Measurements from ENCODE around the gene IQUB.
"Not testable (repeated sequence)": the region's sequence is repeated elsewhere in the genome, so short reads cannot be mapped to it uniquely, and the experiment has no call there.

IQUB gene

GRCh38 chr7:123527712-123528225 lies 6.6 kb downstream of the IQUB start (continued):
- TF ChIP-seq PRDM1 (tag by site-specific recombination; IDR thresholded peaks at IDR 0.05) (peak; percentile 68), PATZ1 (tag by site-specific recombination; IDR thresholded peaks at IDR 0.05) (peak; percentile 29; the same call in 1 of the 2 replicates)

DNA sequence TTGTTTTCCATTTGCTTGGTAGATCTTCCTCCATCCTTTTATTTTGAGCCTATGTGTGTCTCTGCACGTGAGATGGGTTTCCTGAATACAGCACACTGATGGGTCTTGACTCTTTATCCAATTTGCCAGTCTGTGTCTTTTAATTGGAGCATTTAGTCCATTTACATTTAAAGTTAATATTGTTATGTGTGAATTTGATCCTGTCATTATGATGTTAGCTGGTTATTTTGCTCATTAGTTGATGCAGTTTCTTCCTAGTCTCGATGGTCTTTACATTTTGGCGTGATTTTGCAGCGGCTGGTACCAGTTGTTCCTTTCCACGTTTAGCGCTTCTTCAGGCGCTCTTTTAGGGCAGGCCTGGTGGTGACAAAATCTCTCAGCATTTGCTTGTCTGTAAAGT lies 7.9 kb downstream of the IQUB start:
- H3K9me3 ChIP-seq (ENCODE audit: control insufficient read depth, insufficient read depth, low read depth, low read length); POLR2A ChIA-PET; H3K4me3 ChIP-seq (ENCODE audit: low read depth, low read length); H3K4me1 ChIP-seq (ENCODE audit: control insufficient read depth, insufficient read depth, low read length); H3K27ac ChIP-seq (ENCODE audit: extremely low read depth, low read depth, low read length); H3K36me3 ChIP-seq (ENCODE audit: control insufficient read depth in 2 of 2, insufficient read depth in 1 of 2, low read length in 2 of 2); CTCF ChIA-PET: not testable (repeated sequence)

- TF ChIP-seq ZNF157 (tag by site-specific recombination; IDR thresholded peaks at IDR 0.05) (no peak), HOXC10 (CRISPR knock-in tag; IDR thresholded peaks at IDR 0.05) (no peak), ZNF350 (tag by site-specific recombination; IDR thresholded peaks at IDR 0.05) (no peak), TRIM28 (IDR thresholded peaks at IDR 0.05; ENCODE audit: borderline replicate concordance, low read length) (no peak), ZBTB1 (tag by site-specific recombination; IDR thresholded peaks at IDR 0.05) (no peak), ZNF585B (tag by site-specific recombination; IDR thresholded peaks at IDR 0.05) (no peak), ZSCAN30 (tag by site-specific recombination; IDR thresholded peaks at IDR 0.05) (no peak), ZNF792 (tag by site-specific recombination; IDR thresholded peaks at IDR 0.05) (no peak), ZNF596 (tag by site-specific recombination; IDR thresholded peaks at IDR 0.05) (no peak), ZNF223 (tag by site-specific recombination; IDR thresholded peaks at IDR 0.05) (no peak), ZNF664 (tag by site-specific recombination; IDR thresholded peaks at IDR 0.05) (no peak), IKZF3 (tag by site-specific recombination; IDR thresholded peaks at IDR 0.05) (no peak), ZNF629 (tag by site-specific recombination; IDR thresholded peaks at IDR 0.05) (no peak), ZSCAN16 (tag by site-specific recombination; IDR thresholded peaks at IDR 0.05) (no peak), ZNF473 (tag by site-specific recombination; IDR thresholded peaks at IDR 0.05) (no peak), OSR2 (tag by site-specific recombination; IDR thresholded peaks at IDR 0.05) (no peak)
- Histone ChIP-seq H3K4me1 (ENCODE audit: control insufficient read depth, insufficient read depth, low read length) (no peaks in the 10 kb centered on the region), H3K4me3 (ENCODE audit: low read depth, low read length) (no peak overlapping the region), H3K36me3 (ENCODE audit: control insufficient read depth in 2 of 2, insufficient read depth in 1 of 2, low read length in 2 of 2) (no peaks in the 10 kb centered on the region), H3K27ac (ENCODE audit: extremely low read depth, low read depth, low read length) (no peak overlapping the region), H3K9me3 (ENCODE audit: control insufficient read depth, insufficient read depth, low read depth, low read length) (no peaks in the 10 kb centered on the region)
- CTCF ChIA-PET: interaction anchor here (0.7 kb wide), 1 partner anchor 102 kb away, joined by 3 read pairs; no protein-coding TSS in a partner anchor
- POLR2A ChIA-PET: no interaction called here
Observed at GRCh38 chr7:123522066-123522465, 12.3 kb downstream of the IQUB start.

DNA sequence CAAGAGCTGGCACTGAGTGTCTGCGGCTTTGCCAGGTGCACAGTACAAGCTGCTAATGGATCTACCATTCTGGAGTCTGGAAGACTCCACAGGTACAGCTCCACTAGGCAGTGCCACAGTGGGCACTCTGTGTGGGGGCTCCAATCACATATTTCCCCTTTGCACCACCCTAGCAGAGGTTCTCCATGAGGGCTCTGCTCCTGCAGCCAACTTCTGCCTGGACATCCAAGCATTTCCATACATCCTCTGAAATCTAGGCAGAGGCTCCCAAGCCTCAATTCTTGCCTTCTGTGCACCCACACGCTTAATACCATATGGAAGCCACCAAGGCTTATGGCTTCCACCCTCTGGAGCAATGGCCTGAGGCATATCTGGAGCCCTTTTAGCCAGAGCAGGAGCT lies 29.2 kb downstream of the IQUB start:
- no peaks in the 10 kb centered on the region for H3K4me1 ChIP-seq (ENCODE audit: control insufficient read depth, insufficient read depth, low read length)
- no peak for TF ChIP-seq ZNF140 (tag by site-specific recombination; IDR thresholded peaks at IDR 0.05)
- peak; percentile 17 for TF ChIP-seq SETDB1 (IDR thresholded peaks at IDR 0.05; ENCODE audit: insufficient read length, low read length)
- POLR2A ChIA-PET: no interaction called here
- no peak overlapping the region for H3K4me3 ChIP-seq (ENCODE audit: low read depth, low read length)
- no peak overlapping the region for H3K27ac ChIP-seq (ENCODE audit: extremely low read depth, low read depth, low read length)
- no peaks in the 10 kb centered on the region for H3K36me3 ChIP-seq (ENCODE audit: control insufficient read depth in 2 of 2, insufficient read depth in 1 of 2, low read length in 2 of 2)
- CTCF ChIA-PET: no interaction called here
- H3K9me3 ChIP-seq (ENCODE audit: control insufficient read depth, insufficient read depth, low read depth, low read length): no peaks in the 10 kb centered on the region

Measured in HEK293 (cell line).